NOMO-1 treated with dmso at 0.1 percent for 144 hours (cell line): ENCODE measurements around the gene ABHD14A.
"Not testable (repeated sequence)": the region's sequence is repeated elsewhere in the genome, so short reads cannot be mapped to it uniquely, and the experiment has no call there.

Experiments
- DNase-seq: peaks from one replicate; lab custom pipeline; 2025; ENCODE audit not compliant: unreplicated experiment; lab: John Stamatoyannopoulos, UW

The ABHD14A gene

GRCh38 chr3:51993657-51994056 lies 18.8 kb downstream of the ABHD14A start:
- not testable (repeated sequence) for DNase-seq

- DNase-seq, result no peak
These were observed 19.7 kb downstream of the ABHD14A start for GRCh38 chr3:51994530-51994929.

GRCh38 chr3:51995346-51996163 lies 20.7 kb downstream of the ABHD14A start, which contains the start of gene RPL29:
TSS of gene RPL29 (minus strand) at chr3:51995895. CDS start at chr3:51995461, 434 bp downstream.
- peak; percentile 98 for DNase-seq

- DNase-seq, result no peak
These were observed 22.3 kb downstream of the ABHD14A start for GRCh38 chr3:51997172-51997571.

GRCh38 chr3:51997935-51998596 lies 23.2 kb downstream of the ABHD14A start:
- no peak for DNase-seq

- DNase-seq, result no peak
These were observed 23.9 kb downstream of the ABHD14A start for GRCh38 chr3:51998774-51999173.

GRCh38 chr3:51999846-52000245 lies 25.0 kb downstream of the ABHD14A start:
- no peak for DNase-seq

- DNase-seq, result peak; percentile 62
These were observed 26.6 kb downstream of the ABHD14A start for GRCh38 chr3:52001443-52001974.

GRCh38 chr3:52002748-52003147 lies 27.9 kb downstream of the ABHD14A start:
- DNase-seq, result no peak

GRCh38 chr3:52004163-52004787 lies 29.4 kb downstream of the ABHD14A start:
- no peak for DNase-seq

- DNase-seq, result no peak
These were observed 30.1 kb downstream of the ABHD14A start for GRCh38 chr3:52004906-52005395.

GRCh38 chr3:52005571-52005986 lies 30.7 kb downstream of the ABHD14A start:
- DNase-seq, result no peak

GRCh38 chr3:52006017-52006819 lies 31.4 kb downstream of the ABHD14A start:
- DNase-seq, result no peak

- DNase-seq, result no peak
These were observed 31.9 kb downstream of the ABHD14A start for GRCh38 chr3:52006820-52007133.

- no peak for DNase-seq
These were observed 32.4 kb downstream of the ABHD14A start for GRCh38 chr3:52007291-52007690.

GRCh38 chr3:52010431-52010830 lies 35.6 kb downstream of the ABHD14A start:
- no peak for DNase-seq

- DNase-seq, result no peak
These were observed 37.8 kb downstream of the ABHD14A start for GRCh38 chr3:52012699-52013098.

- no peak for DNase-seq
These were observed 39.1 kb downstream of the ABHD14A start for GRCh38 chr3:52013802-52014598.

- DNase-seq, result no peak
These were observed 39.7 kb downstream of the ABHD14A start for GRCh38 chr3:52014613-52015012.
